ENCODE measurements around the gene NINJ2. TPM values are rescaled to one million over a fixed set of nuclear protein-coding genes. Genes with fewer than 3 reads are reported as not detected.

The NINJ2 gene
- total and polyA plus RNA-seq, 10 of the 15 experiments (the other 5 are each of a cell fraction or from before 2014, with no cell fraction given), result 8.9 to 51.6 (median 21.3) TPM

- TF ChIP-seq USF1 (IDR thresholded peaks at IDR 0.05; ENCODE audit: borderline replicate concordance, extremely low read length, insufficient read depth, low read depth, low read length) (no peak), FOXK2 (IDR thresholded peaks at IDR 0.05) (no peak), ZNF622 (IDR thresholded peaks at IDR 0.05) (no peak)
Measured at GRCh38 chr12:588646-589045, 74.6 kb downstream of the NINJ2 start (continued).

- no peak overlapping the region for H3K27ac ChIP-seq (ENCODE audit: control insufficient read depth, insufficient read depth)
Measured at GRCh38 chr12:588024-588322, 75.3 kb downstream of the NINJ2 start.

More at GRCh38 chr12:588024-588322, 75.3 kb downstream of the NINJ2 start:
- SMC1A ChIA-PET (ENCODE audit: uncharacterized antibody, unreplicated experiment), result no interaction called here
- H3K27me3 ChIP-seq (replicated peaks in 1 of 2; ENCODE audit: control insufficient read depth in 2 of 2, insufficient read depth in 2 of 2, low read length in 1 of 2), result no peaks in the 10 kb centered on the region
- DNase-seq (ENCODE audit: low read depth, low spot score) (no peak), ATAC-seq (no peak), FAIRE-seq (no peak)
- H3K36me3 ChIP-seq (ENCODE audit: control insufficient read depth in 2 of 2, insufficient read depth in 2 of 2, low read length in 1 of 2), result no peaks in the 10 kb centered on the region
- intact Hi-C loops (cut with micrococcal nuclease; ENCODE audit: unreplicated experiment) (no loop called here), in situ Hi-C loops (cut with MboI) (no loop called here)
- CTCF ChIA-PET, result no interaction called here
- peaks cover 12% of the 10 kb centered on the region for H3K4me1 ChIP-seq (ENCODE audit: control insufficient read depth, insufficient read depth, low read length)
- no peak for TF ChIP-seq MEF2A (IDR thresholded peaks at IDR 0.05; ENCODE audit: insufficient read depth, low read depth, low read length)
- no peak for TF ChIP-seq CBX5 (IDR thresholded peaks at IDR 0.05; ENCODE audit: low read depth)
- TF ChIP-seq PAX5 (IDR thresholded peaks at IDR 0.05; ENCODE audit: borderline replicate concordance, low read depth, low read length), result no peak
- TF ChIP-seq PKNOX1 (IDR thresholded peaks at IDR 0.05), result no peak
- no peak for TF ChIP-seq NFXL1 (IDR thresholded peaks at IDR 0.05; ENCODE audit: borderline replicate concordance)
- TF ChIP-seq CREM (IDR thresholded peaks at IDR 0.05; ENCODE audit: low read depth), result no peak
- no peak for TF ChIP-seq ZBED1 (IDR thresholded peaks at IDR 0.05; ENCODE audit: borderline replicate concordance)
- TF ChIP-seq ETV6 (conservative IDR thresholded peaks at IDR 0.05 in 1 of 2, IDR thresholded peaks at IDR 0.05 in 1 of 2; ENCODE audit: borderline replicate concordance in 1 of 2, low read depth in 1 of 2), result no peak
- no peak for TF ChIP-seq YBX1 (IDR thresholded peaks at IDR 0.05)
- TF ChIP-seq RCOR1 (conservative IDR thresholded peaks at IDR 0.05; ENCODE audit: low read depth, low read length), result no peak
- TF ChIP-seq SP1 (IDR thresholded peaks at IDR 0.05; ENCODE audit: low read depth, low read length), result no peak
- no peak for TF ChIP-seq ESRRA (IDR thresholded peaks at IDR 0.05; ENCODE audit: low read length)
- no peak for TF ChIP-seq ZNF384 (IDR thresholded peaks at IDR 0.05; ENCODE audit: borderline replicate concordance, low read depth, low read length)
- TF ChIP-seq ZNF687 (IDR thresholded peaks at IDR 0.05), result no peak
- TF ChIP-seq STAT3 (IDR thresholded peaks at IDR 0.05; ENCODE audit: low read depth, low read length), result no peak
- H3K4me3 ChIP-seq, result no peak overlapping the region
- no peaks in the 10 kb centered on the region; the same call in 2 of the 3 replicates for H3K9me3 ChIP-seq (replicated peaks; ENCODE audit: control insufficient read depth, insufficient read depth, low read length)
- no peaks in the 10 kb centered on the region for H4K20me1 ChIP-seq (ENCODE audit: control insufficient read depth, insufficient read depth)
- RAD21 ChIA-PET (ENCODE audit: unreplicated experiment), result no interaction called here
- no TSS peak for BruUV-seq (replicated peaks)
- POLR2A ChIA-PET, result no interaction called here
- no peak overlapping the region for H3K9ac ChIP-seq (ENCODE audit: control insufficient read depth, insufficient read depth, low read length)
- no peak overlapping the region for H2AFZ ChIP-seq (ENCODE audit: control insufficient read depth, low read depth, low read length)
- H3K4me2 ChIP-seq (ENCODE audit: control insufficient read depth, insufficient read depth), result no peak overlapping the region
- H3K79me2 ChIP-seq (ENCODE audit: control insufficient read depth, insufficient read depth, low read length), result no peaks in the 10 kb centered on the region
- WGBS (ENCODE audit: insufficient coverage, insufficient replicate concordance, low lambda C conversion rate, missing lambda C conversion rate), result 93% methylated on average over 5 of the region's 10 CpGs

Measured in GM12878 (cell line).